Measurements from ENCODE around the gene BTN3A1.
"Not testable (repeated sequence)": the region's sequence is repeated elsewhere in the genome, so short reads cannot be mapped to it uniquely, and the experiment has no call there.

The BTN3A1 gene

GRCh38 chr6:26445934-26446667, 44.0 kb downstream of the BTN3A1 start:
- DNase-seq: no peak

- no peak for DNase-seq
These were observed 45.2 kb downstream of the BTN3A1 start for GRCh38 chr6:26447257-26447656.

GRCh38 chr6:26450240-26450639, 48.2 kb downstream of the BTN3A1 start:
- DNase-seq: no peak

GRCh38 chr6:26452631-26453235, 50.7 kb downstream of the BTN3A1 start:
- DNase-seq: no peak

- no peak for DNase-seq
These were observed 52.6 kb downstream of the BTN3A1 start for GRCh38 chr6:26454631-26455030.

- no peak for DNase-seq
These were observed 53.4 kb downstream of the BTN3A1 start for GRCh38 chr6:26455357-26455970.

GRCh38 chr6:26457264-26457805, 55.3 kb downstream of the BTN3A1 start:
- DNase-seq: no peak

- DNase-seq: peak; percentile 78
These were observed 56.0 kb downstream of the BTN3A1 start, which contains the start of gene BTN2A1 for GRCh38 chr6:26457806-26458688. TSS of gene BTN2A1 (plus strand) at chr6:26457955. CDS start at chr6:26458637, 682 bp downstream.

- no peak for DNase-seq
These were observed 57.1 kb downstream of the BTN3A1 start for GRCh38 chr6:26459023-26459810.

- not testable (repeated sequence) for DNase-seq
These were observed 59.3 kb downstream of the BTN3A1 start for GRCh38 chr6:26461353-26461752.

GRCh38 chr6:26464014-26464413, 61.9 kb downstream of the BTN3A1 start:
- no peak for DNase-seq

GRCh38 chr6:26464416-26465131, 62.5 kb downstream of the BTN3A1 start:
- no peak for DNase-seq
